HCT116 (cell line): ENCODE data around the gene PARG. TPM values are rescaled to one million over a fixed set of nuclear protein-coding genes. Genes with fewer than 3 reads are reported as not detected.

Experiments used
- ATAC-seq: fragments of 200-7000 bp; cut with Tn5 transposase; 2 replicates; pipeline ENCODE4 v1.9.1; 2020; ENCODE audit warnings: mild to moderate bottlenecking, moderate library complexity
- BruUV-seq: library from RNA; stranded (reverse); fragments of 400-500 nt; replicated peaks from 2 replicates; lab custom pipeline; 2021; lab: Mats Ljungman, UMichigan
- CTCF ChIA-PET: fragments of 300-600 bp; sonication (Branson Sonifier 250); formaldehyde crosslinking; loops from one replicate; lab custom pipeline; 2021; ENCODE audit warnings: antibody characterized with exemption; lab: Charles Lee
- POLR2A ChIA-PET: fragments of 300-600, 350-600 bp; sonication (Branson Sonifier 250); formaldehyde crosslinking; loops from one replicate; lab custom pipeline; 2021; ENCODE audit warnings: antibody characterized with exemption; lab: Charles Lee
- RAD21 ChIA-PET, 2 experiments: fragments of 300-600 bp; sonication (Branson Sonifier 250); formaldehyde crosslinking; loops; one replicate each; lab custom pipeline; 2023; ENCODE audit warnings: low total read pairs in 2 of 2; ENCODE audit not compliant: uncharacterized antibody in 2 of 2, unreplicated experiment in 2 of 2, low non-redundant PET in 1 of 2; lab: Charles Lee
- DNase-seq: peaks from one replicate; pipeline ENCODE4 v3.0.0-alpha.2; 2010; ENCODE audit warnings: low read depth, low spot score
- H2AFZ ChIP-seq: fragments of 200-600 bp; shearing (Covaris generic), sonication (generic); 2 replicates; pipeline ENCODE4 v1.6.1; 2017; ENCODE audit warnings: low read depth, mixed run types, mixed read lengths, antibody characterized with exemption, low read length; ENCODE audit not compliant: poor library complexity, severe bottlenecking
- H3K27ac ChIP-seq: 2 replicates; pipeline ENCODE4 v1.5.1; 2012; ENCODE audit warnings: low read depth, low read length
- H3K27me3 ChIP-seq: fragments of 200-600 bp; sonication (generic); 2 replicates; pipeline ENCODE4 v1.6.1; 2016; ENCODE audit warnings: mixed run types, low read length, mixed read lengths; ENCODE audit not compliant: insufficient read depth
- H3K36me3 ChIP-seq, 2 experiments: fragments of 200-500 bp in 1 of 2; fragments of 200-600 bp in 1 of 2; sonication (Bioruptor generic) in 1 of 2; sonication (generic) in 1 of 2; 2 replicates each; pipeline versions ENCODE4 v1.5.1 to v1.6.1; 2014 to 2016; ENCODE audit warnings: low read length in 2 of 2, inconsistent platforms in 1 of 2, mixed read lengths in 1 of 2, mixed run types in 1 of 2; ENCODE audit not compliant: insufficient read depth in 2 of 2, control insufficient read depth in 1 of 2
- H3K4me1 ChIP-seq, 2 experiments: fragments of 200-600 bp in 1 of 2; sonication (generic) in 1 of 2; 2 replicates each; pipeline versions ENCODE4 v1.5.1 to v1.6.1; 2012 to 2017; ENCODE audit warnings: low read length in 2 of 2, inconsistent platforms in 1 of 2, mild to moderate bottlenecking in 1 of 2, mixed read lengths in 1 of 2, mixed run types in 1 of 2, moderate library complexity in 1 of 2; ENCODE audit not compliant: insufficient read depth in 2 of 2, control insufficient read depth in 1 of 2
- H3K4me2 ChIP-seq: fragments of 200-600 bp; sonication (generic); 2 replicates; pipeline ENCODE4 v1.6.1; 2017; ENCODE audit warnings: mixed run types, low read length, mixed read lengths
- H3K4me3 ChIP-seq, 2 experiments: fragments of 200-600 bp in 1 of 2; sonication (generic) in 1 of 2; replicated peaks in 1 of 2; 2 replicates each; pipeline ENCODE4 v1.5.1; 2011 to 2016; ENCODE audit warnings: low read length in 2 of 2, control low read depth in 1 of 2, low read depth in 1 of 2, mild to moderate bottlenecking in 1 of 2, mixed read lengths in 1 of 2, mixed run types in 1 of 2
- H3K79me2 ChIP-seq: fragments of 200-600 bp; sonication (generic); 2 replicates; pipeline ENCODE4 v1.6.1; 2017; ENCODE audit warnings: mild to moderate bottlenecking, mixed run types, low read length, moderate library complexity, mixed read lengths; ENCODE audit not compliant: insufficient read depth
- H3K9ac ChIP-seq: fragments of 200-600 bp; sonication (generic); 2 replicates; pipeline ENCODE4 v1.6.1; 2016; ENCODE audit warnings: low read length, mixed read lengths
- H3K9me2 ChIP-seq: fragments of 200-600 bp; sonication (generic), shearing (Covaris generic); 2 replicates; pipeline ENCODE4 v1.6.1; 2017; ENCODE audit warnings: mixed run types, mild to moderate bottlenecking, moderate library complexity; ENCODE audit not compliant: insufficient read depth
- H3K9me3 ChIP-seq, 2 experiments: fragments of 200-500 bp in 1 of 2; fragments of 200-600 bp in 1 of 2; sonication (Bioruptor generic) in 1 of 2; sonication (generic) in 1 of 2; 2 replicates each; pipeline ENCODE4 v1.6.1; 2014 to 2017; ENCODE audit warnings: low read length in 2 of 2, mixed read lengths in 2 of 2, inconsistent platforms in 1 of 2, low read depth in 1 of 2, mild to moderate bottlenecking in 1 of 2, mixed run types in 1 of 2, moderate library complexity in 1 of 2; ENCODE audit not compliant: control insufficient read depth in 1 of 2, insufficient read depth in 1 of 2
- H4K20me1 ChIP-seq: fragments of 200-600 bp; sonication (generic), shearing (Covaris generic); 2 replicates; pipeline ENCODE4 v1.6.1; 2017; ENCODE audit warnings: mixed run types, mild to moderate bottlenecking, moderate library complexity; ENCODE audit not compliant: insufficient read depth
- CEBPB ChIP-seq: IDR thresholded peaks from 2 replicates; pipeline ENCODE4 v1.6.1; 2012; ENCODE audit warnings: low read depth
- FOSL1 ChIP-seq: IDR thresholded peaks from 2 replicates; pipeline ENCODE4 v1.6.1; 2012; ENCODE audit warnings: low read depth
- RAD21 ChIP-seq: IDR thresholded peaks from 2 replicates; pipeline ENCODE4 v1.6.1; 2012; ENCODE audit warnings: low read depth, mild to moderate bottlenecking
- SRF ChIP-seq: IDR thresholded peaks from 2 replicates; pipeline ENCODE4 v1.6.1; 2012; ENCODE audit warnings: low read depth
- TCF7L2 ChIP-seq: IDR thresholded peaks from 2 replicates; pipeline ENCODE4 v1.7.0; 2011; ENCODE audit warnings: borderline replicate concordance, inconsistent platforms; ENCODE audit not compliant: insufficient read depth, insufficient read length; ENCODE audit errors: extremely low read depth
- YY1 ChIP-seq: IDR thresholded peaks from 2 replicates; pipeline ENCODE4 v1.6.1; 2011; ENCODE audit warnings: low read length, low read depth, moderate library complexity, mild to moderate bottlenecking; ENCODE audit not compliant: insufficient replicate concordance; ENCODE audit errors: extremely low read depth
- ZFX ChIP-seq: fragments of 450-650 bp; IDR thresholded peaks from 2 replicates; pipeline ENCODE4 v1.6.1; 2017
- intact Hi-C: fragments of 100-400 bp; cut with micrococcal nuclease; formaldehyde crosslinking; loops from 2 replicates; pipeline ENCODE4 v1.10.0; 2022
- total RNA-seq: library from RNA; stranded (reverse); gene quantifications from one replicate; pipeline ENCODE4 v1.2.1, GENCODE V29; 2021; ENCODE audit not compliant: unreplicated experiment
- TF ChIP-seq, protein P1 (sequence below): IDR thresholded peaks from 2 replicates; pipeline ENCODE4 v1.6.1; 2012; ENCODE audit warnings: low read depth

PARG gene
- total RNA-seq, 1 experiment from 2014 or later = 30.4 TPM

GRCh38 chr10:49803988-49804387 lies 137.8 kb downstream of the PARG start:
- Histone ChIP-seq H3K9ac (no peak overlapping the region), H3K36me3 (no peaks in the 10 kb centered on the region), H3K27me3 (no peaks in the 10 kb centered on the region), H3K9me3 (no peaks in the 10 kb centered on the region), H3K9me2 (no peaks in the 10 kb centered on the region), H3K4me3 (no peak overlapping the region), H2AFZ (no peak overlapping the region), H3K79me2 (no peaks in the 10 kb centered on the region), H3K27ac (no peak overlapping the region), H3K4me2 (no peak overlapping the region), H3K4me1 (no peaks in the 10 kb centered on the region), H4K20me1 (no peaks in the 10 kb centered on the region)
- ChIA-PET RAD21 (no interaction called here), POLR2A (no interaction called here), CTCF (no interaction called here)
- ATAC-seq (no peak), DNase-seq (no peak)
- TF ChIP-seq, protein P1, sequence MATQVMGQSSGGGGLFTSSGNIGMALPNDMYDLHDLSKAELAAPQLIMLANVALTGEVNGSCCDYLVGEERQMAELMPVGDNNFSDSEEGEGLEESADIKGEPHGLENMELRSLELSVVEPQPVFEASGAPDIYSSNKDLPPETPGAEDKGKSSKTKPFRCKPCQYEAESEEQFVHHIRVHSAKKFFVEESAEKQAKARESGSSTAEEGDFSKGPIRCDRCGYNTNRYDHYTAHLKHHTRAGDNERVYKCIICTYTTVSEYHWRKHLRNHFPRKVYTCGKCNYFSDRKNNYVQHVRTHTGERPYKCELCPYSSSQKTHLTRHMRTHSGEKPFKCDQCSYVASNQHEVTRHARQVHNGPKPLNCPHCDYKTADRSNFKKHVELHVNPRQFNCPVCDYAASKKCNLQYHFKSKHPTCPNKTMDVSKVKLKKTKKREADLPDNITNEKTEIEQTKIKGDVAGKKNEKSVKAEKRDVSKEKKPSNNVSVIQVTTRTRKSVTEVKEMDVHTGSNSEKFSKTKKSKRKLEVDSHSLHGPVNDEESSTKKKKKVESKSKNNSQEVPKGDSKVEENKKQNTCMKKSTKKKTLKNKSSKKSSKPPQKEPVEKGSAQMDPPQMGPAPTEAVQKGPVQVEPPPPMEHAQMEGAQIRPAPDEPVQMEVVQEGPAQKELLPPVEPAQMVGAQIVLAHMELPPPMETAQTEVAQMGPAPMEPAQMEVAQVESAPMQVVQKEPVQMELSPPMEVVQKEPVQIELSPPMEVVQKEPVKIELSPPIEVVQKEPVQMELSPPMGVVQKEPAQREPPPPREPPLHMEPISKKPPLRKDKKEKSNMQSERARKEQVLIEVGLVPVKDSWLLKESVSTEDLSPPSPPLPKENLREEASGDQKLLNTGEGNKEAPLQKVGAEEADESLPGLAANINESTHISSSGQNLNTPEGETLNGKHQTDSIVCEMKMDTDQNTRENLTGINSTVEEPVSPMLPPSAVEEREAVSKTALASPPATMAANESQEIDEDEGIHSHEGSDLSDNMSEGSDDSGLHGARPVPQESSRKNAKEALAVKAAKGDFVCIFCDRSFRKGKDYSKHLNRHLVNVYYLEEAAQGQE = no peak
- TF ChIP-seq SRF = no peak
- no peak for TF ChIP-seq YY1
- no peak for TF ChIP-seq RAD21
- no peak for TF ChIP-seq TCF7L2
- TF ChIP-seq ZFX = no peak
- peak; percentile 21; the same call in 1 of the 2 replicates for TF ChIP-seq CEBPB
- TF ChIP-seq FOSL1 = 0 out of 2 replicates have a peak, but pooled peaks have one; percentile 13
- no TSS peak for BruUV-seq
- intact Hi-C loops = no loop called here
